NB4 (cell line): ENCODE results near the gene FAM169A.
"Not testable (repeated sequence)": the region's sequence is repeated elsewhere in the genome, so short reads cannot be mapped to it uniquely, and the experiment has no call there.

Experiments used
- DNase-seq: peaks from one replicate; pipeline ENCODE4 v3.0.0; 2010; ENCODE audit warnings: low read depth
- H3K4me3 ChIP-seq: one replicate; pipeline ENCODE4 v1.5.1; 2011; ENCODE audit warnings: mild to moderate bottlenecking, low read depth, low read length, moderate library complexity
- CTCF ChIP-seq: IDR thresholded peaks from one replicate; pipeline ENCODE4 v1.5.1; 2012; ENCODE audit warnings: low read depth, low read length
- MAX ChIP-seq: IDR thresholded peaks from 2 replicates; pipeline ENCODE4 v1.6.1; 2011; ENCODE audit warnings: low read depth, low read length
- MYC ChIP-seq: IDR thresholded peaks from 2 replicates; pipeline ENCODE4 v1.6.1; 2011; ENCODE audit warnings: low read depth, low read length
- POLR2A ChIP-seq: IDR thresholded peaks from 2 replicates; pipeline ENCODE4 v1.6.1; 2011; ENCODE audit warnings: mild to moderate bottlenecking; ENCODE audit not compliant: insufficient read length; ENCODE audit errors: extremely low read depth

The FAM169A gene

GRCh38 chr5:74816875-74817274 lies 49.3 kb downstream of the FAM169A start:
- DNase-seq: no peak
- no peak overlapping the region for H3K4me3 ChIP-seq
- no peak for TF ChIP-seq MYC
- TF ChIP-seq CTCF: no peak
- no peak for TF ChIP-seq MAX
- TF ChIP-seq POLR2A: no peak

- no peak for DNase-seq
- TF ChIP-seq CTCF: no peak
- H3K4me3 ChIP-seq: no peak overlapping the region
Observed at GRCh38 chr5:74810915-74811314, 55.3 kb downstream of the FAM169A start.

DNA sequence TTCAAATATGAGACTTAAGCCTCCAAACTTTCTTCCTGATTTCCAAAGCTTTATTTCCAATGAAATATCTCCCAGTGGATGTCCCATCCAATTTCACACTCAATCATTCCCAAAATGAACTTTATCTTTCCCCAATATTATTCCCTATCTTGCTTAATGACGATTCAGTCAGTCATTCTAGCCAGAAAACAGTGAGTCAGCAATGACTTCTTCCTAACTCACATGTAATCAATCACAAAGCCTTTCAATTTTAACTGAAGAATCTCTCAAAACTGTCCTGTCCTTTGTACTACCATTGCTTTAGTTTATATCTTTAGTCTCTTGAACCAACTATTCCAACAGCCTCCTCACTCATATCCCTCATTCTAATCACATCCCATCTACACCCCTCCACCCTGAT lies 64.2 kb downstream of the FAM169A start:
- no peak for TF ChIP-seq POLR2A
- no peak for TF ChIP-seq MAX
- TF ChIP-seq MYC: no peak
- no peak for TF ChIP-seq CTCF
- H3K4me3 ChIP-seq: no peak overlapping the region
- no peak for DNase-seq

GRCh38 chr5:74801197-74801596 lies 65.0 kb downstream of the FAM169A start:
- no peak overlapping the region for H3K4me3 ChIP-seq
- no peak for DNase-seq
- TF ChIP-seq CTCF (no peak), POLR2A (no peak), MYC (no peak), MAX (no peak)

DNA sequence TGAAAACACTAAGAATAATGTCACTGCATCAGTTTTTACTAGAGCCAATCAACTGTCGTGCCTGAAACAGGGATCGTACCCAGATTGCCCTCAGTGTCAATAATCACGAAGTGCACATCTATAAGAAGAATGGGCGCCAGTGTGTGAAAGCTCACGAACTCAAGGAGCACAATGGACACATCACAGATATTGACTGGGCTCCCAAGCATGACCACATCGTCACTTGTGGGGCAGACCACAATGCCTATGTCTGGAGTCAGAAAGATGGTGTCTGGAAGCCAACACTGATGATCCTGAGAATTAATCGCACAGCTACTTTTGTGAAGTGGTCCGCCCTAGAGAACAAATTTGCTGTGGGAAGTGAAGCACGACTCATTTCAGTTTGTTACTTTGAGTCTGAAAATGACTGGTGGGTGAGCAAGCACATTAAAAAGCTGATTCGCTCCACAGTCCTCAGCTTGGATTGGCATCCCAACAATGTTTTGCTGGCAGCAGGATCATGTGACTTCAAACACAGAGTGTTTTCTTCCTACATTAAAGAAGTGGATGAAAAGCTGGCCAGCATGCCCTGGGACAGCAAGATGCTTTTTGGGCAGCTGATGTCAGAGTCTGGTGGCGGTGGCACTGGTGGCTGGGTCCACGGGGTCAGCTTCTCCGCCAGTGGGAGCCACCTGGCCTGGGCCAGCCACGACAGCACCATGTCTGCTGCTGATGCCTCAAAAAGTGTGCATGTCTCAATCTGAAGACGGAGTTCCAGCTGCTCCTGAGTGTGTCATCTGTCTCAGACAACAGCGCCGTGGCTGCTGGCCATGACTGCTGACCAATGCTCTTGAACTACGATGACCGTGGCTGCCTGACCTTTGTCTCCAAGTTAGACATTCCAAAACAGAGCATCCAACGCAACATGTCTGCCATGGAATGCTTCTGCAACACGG lies 66.9 kb downstream of the FAM169A start:
- TF ChIP-seq CTCF: no peak
- TF ChIP-seq POLR2A: no peak
- TF ChIP-seq MYC: no peak
- no peak for TF ChIP-seq MAX
- DNase-seq: no peak
- no peak overlapping the region for H3K4me3 ChIP-seq

DNA sequence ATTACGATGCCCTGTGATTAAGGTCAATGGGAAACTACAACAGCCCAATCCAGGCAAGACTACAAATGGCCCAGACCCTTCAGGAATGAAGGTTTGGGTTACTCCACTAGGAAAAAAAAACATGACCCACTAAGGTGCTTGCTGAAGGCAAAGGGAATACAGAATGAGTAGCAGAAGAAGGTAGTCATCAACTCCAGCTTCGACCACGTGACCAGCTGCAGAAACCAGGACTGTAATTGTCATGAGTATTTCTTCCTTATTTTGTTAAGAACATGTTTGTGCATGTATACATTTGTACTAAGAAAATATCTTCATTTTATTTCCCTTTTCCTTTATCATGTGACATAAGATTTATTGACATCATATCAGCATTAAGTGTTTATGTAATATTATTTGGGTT lies 74.5 kb downstream of the FAM169A start:
- not testable (repeated sequence) for DNase-seq, H3K4me3 ChIP-seq
